Omental fat pad (tissue), 4 donors: ENCODE measurements around the gene STT3B. TPM values are rescaled to one million over a fixed set of nuclear protein-coding genes. Genes with fewer than 3 reads are reported as not detected.
A peak's percentile ranks its signal among the peaks of the same experiment; 100 is the strongest.

Experiments used
- ATAC-seq: fragments of 150-250 bp; one replicate; pipeline ENCODE4 v1.9.1; 2016; ENCODE audit warnings: mild to moderate bottlenecking, moderate library complexity; ENCODE audit not compliant: low FRiP score
- DNase-seq: peaks from one replicate; pipeline ENCODE4 v3.0.0-alpha.2; 2019; ENCODE audit warnings: low spot score
- total RNA-seq, 4 donors: library from RNA; depleted of rRNA; stranded (reverse); fragments of >200 nt; gene quantifications; one replicate each; pipeline ENCODE4 v1.1.0, GENCODE V29; 2016
- TF ChIP-seq, protein P1 (sequence below), 3 donors: fragments of 450-650 bp; IDR thresholded peaks; one replicate each; pipeline ENCODE4 v1.5.1; 2016 to 2017; ENCODE audit warnings: antibody characterized with exemption in 3 of 3, mild to moderate bottlenecking in 3 of 3, moderate library complexity in 2 of 3

Gene STT3B
- total RNA-seq, 4 donors from 2014 or later, result 74.4 to 126 (median 97.5) TPM

- ATAC-seq, result no peak
- TF ChIP-seq, protein P1, sequence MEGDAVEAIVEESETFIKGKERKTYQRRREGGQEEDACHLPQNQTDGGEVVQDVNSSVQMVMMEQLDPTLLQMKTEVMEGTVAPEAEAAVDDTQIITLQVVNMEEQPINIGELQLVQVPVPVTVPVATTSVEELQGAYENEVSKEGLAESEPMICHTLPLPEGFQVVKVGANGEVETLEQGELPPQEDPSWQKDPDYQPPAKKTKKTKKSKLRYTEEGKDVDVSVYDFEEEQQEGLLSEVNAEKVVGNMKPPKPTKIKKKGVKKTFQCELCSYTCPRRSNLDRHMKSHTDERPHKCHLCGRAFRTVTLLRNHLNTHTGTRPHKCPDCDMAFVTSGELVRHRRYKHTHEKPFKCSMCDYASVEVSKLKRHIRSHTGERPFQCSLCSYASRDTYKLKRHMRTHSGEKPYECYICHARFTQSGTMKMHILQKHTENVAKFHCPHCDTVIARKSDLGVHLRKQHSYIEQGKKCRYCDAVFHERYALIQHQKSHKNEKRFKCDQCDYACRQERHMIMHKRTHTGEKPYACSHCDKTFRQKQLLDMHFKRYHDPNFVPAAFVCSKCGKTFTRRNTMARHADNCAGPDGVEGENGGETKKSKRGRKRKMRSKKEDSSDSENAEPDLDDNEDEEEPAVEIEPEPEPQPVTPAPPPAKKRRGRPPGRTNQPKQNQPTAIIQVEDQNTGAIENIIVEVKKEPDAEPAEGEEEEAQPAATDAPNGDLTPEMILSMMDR (IDR thresholded peaks at IDR 0.05), result no peak
- DNase-seq, result no peak
Measured at GRCh38 chr3:31539275-31539674, 6.5 kb downstream of the STT3B start.

DNA sequence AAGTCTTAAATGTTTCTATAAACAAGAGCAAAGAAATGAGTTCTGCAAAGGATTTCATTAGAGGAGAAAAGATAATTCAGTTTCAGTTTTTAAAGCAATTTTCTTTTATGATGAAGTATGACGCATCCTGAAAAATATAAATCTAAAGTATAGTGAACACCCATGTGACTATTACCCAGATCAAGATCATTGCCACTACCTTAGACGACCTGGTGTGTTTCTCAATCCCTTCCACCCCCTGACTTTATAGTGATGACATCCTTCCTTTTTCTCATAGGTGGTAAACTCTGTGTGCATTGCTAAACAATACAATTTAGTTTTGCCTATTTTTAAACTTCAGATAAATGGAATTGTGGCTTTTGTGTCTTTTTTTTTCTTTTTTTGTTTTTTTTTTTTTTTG lies 8.4 kb downstream of the STT3B start:
- no peak for DNase-seq
- TF ChIP-seq, protein P1 (IDR thresholded peaks at IDR 0.05), result no peak
- peak; percentile 46 for ATAC-seq

GRCh38 chr3:31542246-31542645 lies 9.5 kb downstream of the STT3B start:
- TF ChIP-seq, protein P1 (IDR thresholded peaks at IDR 0.05), result no peak
- DNase-seq (no peak), ATAC-seq (no peak)

- DNase-seq (no peak), ATAC-seq (no peak)
- TF ChIP-seq, protein P1 (IDR thresholded peaks at IDR 0.05), result no peak
Measured at GRCh38 chr3:31543375-31543774, 10.7 kb downstream of the STT3B start.

- ATAC-seq, result peak; percentile 63
- TF ChIP-seq, protein P1 (IDR thresholded peaks at IDR 0.05), result no peak
- no peak for DNase-seq
Measured at GRCh38 chr3:31544634-31545033, 11.9 kb downstream of the STT3B start.

DNA sequence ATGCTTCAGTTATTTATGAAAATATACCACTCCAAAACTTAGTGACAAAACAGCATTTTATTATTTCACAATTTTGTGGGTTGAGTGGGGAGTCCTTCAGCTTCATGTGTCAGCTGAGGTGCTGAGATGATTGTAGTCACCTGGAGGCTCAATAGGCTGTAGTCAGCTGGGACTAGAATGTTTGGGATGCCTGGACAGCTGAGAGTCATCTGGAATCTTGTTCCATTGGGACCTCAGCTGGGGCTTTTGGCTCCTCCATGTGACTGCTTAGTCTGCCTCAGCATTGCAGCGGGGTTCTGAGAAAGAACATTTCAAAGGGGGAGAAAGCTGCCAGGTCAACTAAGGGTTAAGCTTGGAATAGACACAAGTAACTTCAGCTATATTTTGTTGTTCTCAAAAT lies 13.4 kb downstream of the STT3B start:
- DNase-seq, result no peak
- TF ChIP-seq, protein P1 (IDR thresholded peaks at IDR 0.05), result no peak
- ATAC-seq, result no peak

DNA sequence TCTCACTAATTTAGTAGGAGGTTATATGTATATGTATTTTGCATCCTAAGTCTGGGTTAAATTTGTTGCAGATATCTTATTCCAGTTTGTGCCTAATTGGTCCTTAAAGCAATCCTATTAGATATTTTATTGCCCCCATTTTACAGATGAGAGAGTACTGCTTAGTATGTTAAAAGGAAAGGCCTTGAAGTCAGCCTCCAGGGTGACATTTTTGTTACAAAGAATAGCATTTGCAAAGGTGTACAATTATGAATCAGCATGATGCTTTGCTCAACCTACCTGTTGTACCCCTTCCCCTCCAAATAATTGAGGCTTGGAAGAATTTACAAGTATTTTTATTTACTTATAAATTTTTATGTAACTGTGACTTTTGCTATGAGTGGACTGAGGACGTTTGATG lies 14.0 kb downstream of the STT3B start:
- no peak for ATAC-seq
- TF ChIP-seq, protein P1 (IDR thresholded peaks at IDR 0.05), result no peak
- no peak for DNase-seq
